OCI-LY7 (cell line): Measurements from ENCODE around the gene ADCK2.

Source experiments
- EZH2phosphoT487 ChIP-seq: fragments of 200-600 bp; sonication (generic); IDR thresholded peaks from 2 replicates; pipeline ENCODE4 v1.6.1; 2018; ENCODE audit warnings: low read depth, borderline replicate concordance, mild to moderate bottlenecking, mixed run types, antibody characterized with exemption, low read length, moderate library complexity, mixed read lengths
- TF ChIP-seq, protein P1 (sequence below): fragments of 200-600 bp; sonication (generic); conservative IDR thresholded peaks from 2 replicates; pipeline ENCODE4 v1.5.1; 2014; ENCODE audit warnings: mild to moderate bottlenecking, antibody characterized with exemption, low read length, moderate library complexity, mixed read lengths

DNA sequence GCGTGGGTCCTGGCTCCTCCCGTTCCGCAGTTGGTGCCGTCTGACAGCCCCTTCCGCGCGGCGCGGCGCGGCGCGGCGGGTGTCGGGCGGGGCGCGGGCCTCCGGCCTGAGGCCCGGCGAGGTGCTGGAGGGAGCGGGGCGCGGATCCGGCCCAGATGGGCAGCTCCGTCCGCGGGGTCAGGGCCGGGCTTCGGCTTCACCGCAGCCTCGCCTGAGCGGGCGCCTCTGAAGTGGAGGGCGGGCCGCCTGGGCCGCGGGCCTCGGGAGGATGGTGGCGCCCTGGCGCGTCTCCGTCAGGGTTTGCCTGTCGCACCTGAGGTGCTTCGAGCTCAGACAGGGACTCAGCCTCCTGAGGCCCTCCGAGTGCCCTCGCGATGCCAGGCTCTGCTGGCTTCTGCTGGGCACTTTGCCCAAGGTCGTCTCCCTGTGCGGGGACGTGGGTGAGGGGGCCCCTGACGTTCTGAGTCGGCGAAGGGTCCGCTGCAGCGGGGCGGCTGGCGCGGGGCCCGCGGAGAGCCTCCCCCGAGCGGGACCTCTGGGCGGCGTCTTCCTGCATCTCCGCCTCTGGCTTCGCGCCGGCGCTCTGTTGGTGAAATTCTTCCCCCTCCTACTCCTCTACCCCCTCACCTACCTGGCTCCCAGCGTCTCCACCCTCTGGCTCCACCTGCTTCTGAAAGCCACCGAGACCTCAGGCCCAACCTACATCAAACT, 473 bp downstream of the ADCK2 start:
- TF ChIP-seq, protein P1, sequence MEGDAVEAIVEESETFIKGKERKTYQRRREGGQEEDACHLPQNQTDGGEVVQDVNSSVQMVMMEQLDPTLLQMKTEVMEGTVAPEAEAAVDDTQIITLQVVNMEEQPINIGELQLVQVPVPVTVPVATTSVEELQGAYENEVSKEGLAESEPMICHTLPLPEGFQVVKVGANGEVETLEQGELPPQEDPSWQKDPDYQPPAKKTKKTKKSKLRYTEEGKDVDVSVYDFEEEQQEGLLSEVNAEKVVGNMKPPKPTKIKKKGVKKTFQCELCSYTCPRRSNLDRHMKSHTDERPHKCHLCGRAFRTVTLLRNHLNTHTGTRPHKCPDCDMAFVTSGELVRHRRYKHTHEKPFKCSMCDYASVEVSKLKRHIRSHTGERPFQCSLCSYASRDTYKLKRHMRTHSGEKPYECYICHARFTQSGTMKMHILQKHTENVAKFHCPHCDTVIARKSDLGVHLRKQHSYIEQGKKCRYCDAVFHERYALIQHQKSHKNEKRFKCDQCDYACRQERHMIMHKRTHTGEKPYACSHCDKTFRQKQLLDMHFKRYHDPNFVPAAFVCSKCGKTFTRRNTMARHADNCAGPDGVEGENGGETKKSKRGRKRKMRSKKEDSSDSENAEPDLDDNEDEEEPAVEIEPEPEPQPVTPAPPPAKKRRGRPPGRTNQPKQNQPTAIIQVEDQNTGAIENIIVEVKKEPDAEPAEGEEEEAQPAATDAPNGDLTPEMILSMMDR = peak; percentile 29; the same call in 1 of the 2 replicates
- TF ChIP-seq EZH2phosphoT487 = no peak
